ENCODE data around the gene LTC4S.
"Not testable (repeated sequence)": the region's sequence is repeated elsewhere in the genome, so short reads cannot be mapped to it uniquely, and the experiment has no call there.

The LTC4S gene

DNA sequence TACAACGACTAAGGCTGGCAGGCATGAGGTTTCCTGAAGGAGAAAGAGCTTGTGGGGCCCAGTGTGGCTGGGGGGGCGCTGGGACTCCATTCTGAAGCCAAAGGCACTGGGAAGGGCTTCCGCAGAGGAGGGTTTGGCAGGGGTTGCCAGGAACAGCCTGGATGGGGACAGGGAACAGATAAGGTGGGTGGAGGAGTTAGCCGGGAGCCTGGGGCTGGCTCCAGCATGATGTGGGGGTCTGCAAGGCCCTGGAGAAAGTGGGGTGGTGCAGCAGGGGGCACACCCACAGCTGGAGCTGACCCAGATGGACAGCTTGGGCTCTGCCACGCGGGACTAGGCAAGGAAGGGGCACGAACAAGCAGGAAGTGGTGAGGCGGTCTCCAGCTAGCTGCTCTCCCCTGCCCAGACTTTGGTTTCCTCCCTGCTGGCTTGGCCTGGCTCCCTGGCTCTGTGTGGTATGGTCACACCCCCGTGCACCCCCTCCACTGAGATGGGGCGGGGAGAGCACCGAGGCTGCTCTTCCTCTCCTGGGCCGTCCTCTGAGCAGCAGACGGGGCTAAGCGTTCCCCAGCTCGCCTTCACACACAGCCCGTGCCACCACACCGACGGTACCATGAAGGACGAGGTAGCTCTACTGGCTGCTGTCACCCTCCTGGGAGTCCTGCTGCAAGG, at the start of gene LTC4S:
TSS of gene LTC4S (plus strand) at position 519 of the 672 bp plus-strand sequence. CDS start at position 614, 95 bp downstream.
- DNase-seq (ENCODE audit: low spot score): no peak

- not testable (repeated sequence) for DNase-seq (ENCODE audit: low spot score)
These were observed 49.7 kb upstream of the LTC4S start for GRCh38 chr5:179744106-179744505.

GRCh38 chr5:179746872-179747271, 46.9 kb upstream of the LTC4S start:
- DNase-seq (ENCODE audit: low spot score): no peak

DNA sequence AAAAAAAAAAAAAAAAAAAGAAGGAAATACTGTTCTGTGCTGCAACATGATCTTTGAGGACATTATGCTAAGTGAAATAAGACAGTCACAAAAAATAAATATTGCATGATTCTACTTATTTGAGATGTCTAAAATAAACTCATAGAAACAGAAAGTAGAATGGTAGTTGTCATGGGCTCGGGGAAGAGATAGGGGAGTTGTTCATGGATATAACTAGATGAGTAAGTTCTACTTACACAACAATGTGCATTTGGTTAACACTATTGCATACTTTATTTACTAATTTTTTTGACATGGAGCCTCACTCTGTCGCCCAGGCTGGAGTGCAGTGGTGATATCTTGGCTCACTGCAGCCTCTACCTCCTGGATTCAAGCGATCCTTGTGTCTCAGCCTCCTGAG, 46.0 kb upstream of the LTC4S start:
- no peak for DNase-seq (ENCODE audit: low spot score)

DNA sequence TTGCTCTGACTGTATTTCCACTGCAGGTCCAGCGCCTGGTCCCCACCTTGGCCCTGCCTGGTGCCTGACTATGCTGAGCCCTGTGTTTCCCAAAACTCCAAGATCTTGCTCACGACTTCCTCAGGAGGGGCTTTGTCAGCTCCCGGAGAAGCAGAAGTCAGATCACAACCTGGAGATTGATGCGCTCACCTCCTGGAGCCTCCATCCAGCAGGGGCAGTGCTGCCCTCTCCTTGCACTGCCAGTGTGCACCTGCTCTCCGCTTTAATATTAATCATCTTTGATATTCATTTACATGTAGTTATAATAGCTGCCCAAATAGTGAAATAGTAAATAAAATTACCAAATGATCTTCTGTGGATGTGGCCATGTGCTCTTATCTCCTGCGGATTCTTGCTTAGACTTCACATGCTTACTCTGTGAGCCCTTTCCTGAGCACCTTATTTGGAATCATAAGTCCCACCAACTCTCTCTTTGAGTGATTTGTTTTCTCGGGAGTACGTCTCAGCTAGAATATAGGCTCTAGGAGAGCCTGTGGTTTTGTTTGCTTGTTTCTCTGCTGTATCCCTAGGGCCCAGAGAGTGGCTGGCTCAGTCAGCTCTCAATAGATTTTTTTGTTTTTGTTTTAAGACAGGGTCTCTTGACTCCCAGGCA, 43.8 kb upstream of the LTC4S start:
- DNase-seq (ENCODE audit: low spot score): no peak

DNA sequence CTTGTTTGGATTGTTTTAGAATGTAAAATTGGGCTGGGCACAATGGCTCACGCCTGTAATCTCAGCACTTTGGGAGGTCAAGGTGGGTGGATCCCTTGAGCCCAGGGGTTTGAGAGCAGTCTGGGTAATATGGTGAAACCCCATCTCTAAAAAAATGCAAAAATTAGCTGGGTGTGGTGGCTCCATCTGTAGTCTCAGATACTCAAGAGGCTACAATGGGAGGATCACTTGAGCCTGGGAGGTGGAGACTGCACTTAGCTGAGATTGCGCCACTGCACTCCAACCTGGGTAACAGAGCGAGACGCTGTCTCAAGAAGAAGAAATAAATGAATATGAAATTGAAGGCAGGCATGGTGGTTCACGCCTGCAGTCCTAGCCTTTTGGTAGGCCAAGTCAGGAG, 39.8 kb upstream of the LTC4S start:
- DNase-seq (ENCODE audit: low spot score): no peak

GRCh38 chr5:179755022-179755421, 38.8 kb upstream of the LTC4S start:
- DNase-seq (ENCODE audit: low spot score): no peak

DNA sequence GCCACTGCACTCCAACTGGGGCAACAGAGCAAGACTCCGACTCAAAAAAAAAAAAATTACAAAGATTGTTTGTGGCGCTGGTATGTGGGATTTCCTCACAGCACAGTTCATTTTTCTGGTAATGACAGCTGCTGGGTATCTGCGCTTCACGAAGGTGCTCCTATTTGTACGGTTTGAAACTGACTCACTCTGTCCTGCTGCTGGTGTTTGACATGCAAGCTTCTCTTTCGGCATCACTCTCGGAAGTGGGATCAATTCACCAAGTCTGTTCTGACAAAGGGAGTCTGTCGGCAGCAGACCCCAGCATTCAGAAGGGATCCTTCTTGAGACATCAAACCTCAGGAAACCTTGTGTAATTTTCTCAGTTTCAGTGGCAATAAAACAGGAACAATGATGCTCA, 34.8 kb upstream of the LTC4S start:
- DNase-seq (ENCODE audit: low spot score): no peak

DNA sequence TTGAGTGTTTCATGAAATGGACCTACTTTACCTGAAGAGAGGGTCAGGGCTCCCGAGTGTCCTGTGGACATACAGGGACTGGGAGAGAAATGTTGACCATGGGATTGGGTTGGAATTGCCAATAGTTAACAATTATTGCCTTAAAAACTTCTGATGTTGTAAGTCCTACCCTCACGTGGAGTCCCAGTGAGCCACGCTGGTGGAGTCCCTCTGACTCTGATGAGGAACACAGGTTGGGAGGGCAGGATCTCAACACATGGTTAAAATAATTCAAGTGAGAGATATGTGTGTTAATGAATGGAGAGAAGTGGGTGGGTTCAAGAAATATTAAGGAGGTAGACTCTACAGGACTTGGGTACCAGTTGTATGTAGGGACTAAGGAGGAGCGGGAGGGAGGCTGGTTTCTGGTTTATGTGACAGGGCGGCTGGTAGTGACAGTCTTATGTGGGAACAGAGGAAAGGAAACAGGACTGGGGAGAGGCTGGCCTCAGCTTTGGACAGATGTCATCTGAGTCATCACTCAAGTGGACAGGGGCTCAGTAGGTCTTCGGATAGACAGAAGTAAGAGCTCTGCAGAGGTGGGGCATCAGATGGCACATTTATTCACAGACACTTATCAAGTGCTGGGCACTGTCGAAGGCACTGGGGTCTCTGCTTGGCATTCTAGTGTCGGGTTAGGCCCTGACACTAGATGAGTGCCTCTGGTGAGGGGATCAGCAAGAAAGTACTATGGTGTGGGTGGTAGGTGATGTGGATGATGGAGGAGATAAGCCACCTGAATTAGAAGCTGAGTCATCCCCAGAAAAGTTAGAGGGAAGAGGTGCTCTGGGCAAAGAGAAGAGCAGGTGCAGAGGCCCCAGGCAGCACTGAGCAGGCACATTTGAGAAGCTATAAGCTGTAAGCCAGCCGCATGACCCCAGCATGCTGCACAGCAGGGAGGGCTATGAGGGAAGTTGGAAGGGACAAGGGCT, 33.9 kb upstream of the LTC4S start:
- DNase-seq (ENCODE audit: low spot score): no peak

DNA sequence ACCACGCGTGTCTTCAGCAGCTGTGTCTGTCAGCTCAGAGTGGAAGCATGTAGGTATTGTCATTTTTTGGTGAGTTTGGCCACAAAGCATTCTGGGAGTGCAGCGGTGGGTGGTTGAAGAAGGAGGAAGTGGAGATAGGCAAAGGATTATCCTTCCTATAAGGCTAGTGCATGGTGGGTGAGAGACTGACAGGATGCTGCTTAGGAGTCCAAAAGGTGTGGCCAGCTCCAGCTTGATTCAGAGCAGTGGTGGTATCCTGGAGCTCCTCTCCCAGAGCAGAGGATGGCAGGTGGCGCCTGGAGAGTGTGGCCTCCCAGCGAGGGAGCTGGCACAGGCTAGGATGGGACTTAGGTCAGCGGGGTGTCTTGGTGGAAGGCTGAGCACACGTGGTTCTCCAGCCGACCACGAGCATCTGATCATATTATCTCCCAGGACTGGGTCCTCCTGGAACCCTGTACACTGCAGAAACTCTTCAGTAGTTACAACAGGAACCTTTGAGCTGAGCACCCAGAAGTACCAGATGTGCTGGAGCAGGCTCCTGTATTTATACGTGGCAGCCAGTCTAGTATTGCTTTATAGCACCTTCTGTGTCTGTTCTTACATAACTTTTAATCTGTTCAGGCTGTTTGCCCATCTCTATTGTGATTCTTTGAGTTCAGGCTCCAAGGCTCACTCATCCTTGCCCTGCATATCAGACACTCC, 31.6 kb upstream of the LTC4S start:
- DNase-seq (ENCODE audit: low spot score): no peak

DNA sequence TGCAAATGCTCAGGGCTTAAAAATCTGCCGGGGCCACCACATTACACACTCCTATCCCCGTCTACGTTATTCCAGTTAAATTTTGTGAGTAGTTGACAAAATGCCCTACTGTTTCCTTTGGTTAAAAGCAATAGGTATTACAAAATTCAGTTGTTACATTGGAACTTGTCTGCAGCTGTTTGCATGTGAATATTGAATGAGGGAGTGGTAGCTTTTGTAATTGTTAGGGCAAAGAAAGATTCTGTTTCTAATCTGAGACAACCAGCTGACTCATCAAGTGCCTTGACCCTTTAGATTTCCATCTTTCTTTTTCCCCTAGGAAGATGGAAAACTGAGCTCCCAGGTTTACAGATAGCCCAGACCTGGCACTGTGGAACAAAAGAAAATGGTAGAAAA, 31.0 kb upstream of the LTC4S start:
- DNase-seq (ENCODE audit: low spot score): no peak

DNA sequence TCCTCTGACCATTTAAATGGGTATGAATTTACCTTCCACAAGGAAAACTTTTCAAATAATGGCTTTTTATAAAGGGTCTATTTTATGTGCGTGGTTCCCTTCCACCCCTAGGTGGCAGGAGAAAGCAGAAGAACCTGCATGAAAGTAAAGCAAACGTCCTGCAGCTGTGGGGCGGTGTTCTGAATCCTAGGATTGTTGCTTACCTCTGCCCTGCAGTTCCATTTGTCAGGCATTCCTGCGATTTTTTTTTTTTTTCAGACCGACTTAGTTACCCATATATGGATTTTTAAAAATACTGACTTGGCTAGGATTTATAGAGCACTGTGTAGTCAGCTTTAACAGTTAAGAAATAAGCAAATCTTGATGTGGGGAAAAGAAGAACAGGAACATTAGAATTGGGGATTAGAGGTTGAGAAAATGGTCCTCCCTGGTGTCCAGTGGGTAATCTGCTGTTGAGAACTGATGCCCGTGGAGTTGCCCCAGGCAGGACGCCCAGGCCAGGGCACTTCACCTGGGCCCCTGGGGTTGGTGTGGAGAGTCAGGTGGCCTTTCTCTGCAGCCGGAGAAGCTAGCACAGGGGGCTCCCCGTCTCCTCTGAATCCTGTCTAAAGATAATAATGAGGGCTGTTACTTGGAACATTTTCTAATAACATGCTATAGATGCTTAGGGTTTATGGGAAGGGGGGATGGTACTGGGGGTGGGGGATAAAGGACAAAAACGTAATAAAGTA, 30.4 kb upstream of the LTC4S start:
- DNase-seq (ENCODE audit: low spot score): no peak

DNA sequence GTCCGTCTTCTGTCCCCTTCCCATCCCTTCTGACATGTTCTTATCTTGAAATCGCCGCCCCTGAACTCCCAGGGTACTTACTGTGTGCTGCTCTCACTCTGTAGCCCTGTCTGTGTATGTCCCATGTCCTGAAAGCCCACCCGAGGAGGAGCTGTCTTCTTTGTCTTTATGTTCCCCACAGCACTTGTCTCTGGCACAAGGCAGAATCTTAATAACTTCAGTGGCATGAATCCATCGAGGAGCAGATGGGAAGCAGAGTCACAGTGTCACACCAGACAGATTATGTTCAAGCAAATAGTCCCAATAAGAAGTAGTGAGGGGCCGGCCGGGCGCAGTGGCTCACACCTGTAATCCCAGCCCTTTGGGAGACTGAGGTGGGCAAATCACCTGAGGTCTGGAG, 29.7 kb upstream of the LTC4S start:
- DNase-seq (ENCODE audit: low spot score): no peak

DNA sequence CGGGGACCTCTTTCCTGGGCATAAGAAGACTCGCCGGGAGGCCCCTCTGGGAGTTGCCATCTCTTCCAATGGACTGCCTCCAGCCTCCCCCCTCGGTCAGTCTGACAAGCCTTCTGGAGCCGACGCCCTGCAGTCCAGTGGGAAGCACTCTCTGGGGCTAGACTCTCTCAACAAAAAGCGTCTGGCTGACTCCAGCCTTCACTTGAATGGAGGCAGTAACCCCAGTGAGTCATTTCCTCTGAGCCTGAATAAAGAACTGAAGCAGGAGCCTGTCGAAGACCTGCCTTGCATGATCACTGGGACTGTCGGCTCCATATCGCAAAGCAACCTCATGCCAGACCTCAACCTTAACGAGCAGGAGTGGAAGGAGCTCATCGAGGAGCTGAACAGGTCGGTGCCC, 28.4 kb upstream of the LTC4S start:
- no peak for DNase-seq (ENCODE audit: low spot score)

- DNase-seq (ENCODE audit: low spot score): no peak
These were observed 27.6 kb upstream of the LTC4S start for GRCh38 chr5:179766021-179766725.

DNA sequence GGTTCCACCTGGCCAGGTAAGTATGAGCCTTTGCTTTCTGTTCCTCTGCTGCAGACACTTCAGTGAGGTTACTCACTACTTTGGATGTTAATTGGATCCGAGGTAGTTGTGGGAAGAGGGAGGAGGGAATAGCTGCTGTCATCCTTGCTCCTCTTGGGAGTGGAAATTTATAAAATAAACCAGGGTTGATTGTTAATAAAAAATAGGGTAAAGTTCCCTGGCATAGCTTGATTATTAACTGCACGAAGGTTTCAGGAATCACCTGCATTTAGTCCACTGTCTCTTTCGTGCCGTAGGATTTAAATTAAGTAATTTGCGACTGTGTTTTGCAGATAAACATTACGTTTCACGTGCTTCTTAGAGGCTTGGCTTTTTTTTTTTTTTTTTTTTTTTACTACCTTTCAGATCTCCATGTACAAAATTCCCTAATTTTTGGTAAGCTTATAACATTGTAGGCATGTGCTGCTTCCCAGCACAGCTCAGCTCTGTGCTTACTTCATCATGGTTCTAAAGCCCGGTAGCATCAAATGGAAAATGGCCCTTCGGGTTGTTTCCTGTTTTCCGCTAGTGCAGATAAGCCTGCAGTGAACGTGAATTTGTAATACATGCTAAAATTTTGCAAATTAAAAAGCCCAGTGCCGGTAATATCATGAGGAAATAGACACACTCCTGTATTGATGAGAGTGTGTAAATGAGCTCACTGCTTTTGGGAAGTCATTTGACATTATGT, 26.9 kb upstream of the LTC4S start:
- no peak for DNase-seq (ENCODE audit: low spot score)

- DNase-seq (ENCODE audit: low spot score): no peak
These were observed 26.2 kb upstream of the LTC4S start for GRCh38 chr5:179767496-179768100.

DNA sequence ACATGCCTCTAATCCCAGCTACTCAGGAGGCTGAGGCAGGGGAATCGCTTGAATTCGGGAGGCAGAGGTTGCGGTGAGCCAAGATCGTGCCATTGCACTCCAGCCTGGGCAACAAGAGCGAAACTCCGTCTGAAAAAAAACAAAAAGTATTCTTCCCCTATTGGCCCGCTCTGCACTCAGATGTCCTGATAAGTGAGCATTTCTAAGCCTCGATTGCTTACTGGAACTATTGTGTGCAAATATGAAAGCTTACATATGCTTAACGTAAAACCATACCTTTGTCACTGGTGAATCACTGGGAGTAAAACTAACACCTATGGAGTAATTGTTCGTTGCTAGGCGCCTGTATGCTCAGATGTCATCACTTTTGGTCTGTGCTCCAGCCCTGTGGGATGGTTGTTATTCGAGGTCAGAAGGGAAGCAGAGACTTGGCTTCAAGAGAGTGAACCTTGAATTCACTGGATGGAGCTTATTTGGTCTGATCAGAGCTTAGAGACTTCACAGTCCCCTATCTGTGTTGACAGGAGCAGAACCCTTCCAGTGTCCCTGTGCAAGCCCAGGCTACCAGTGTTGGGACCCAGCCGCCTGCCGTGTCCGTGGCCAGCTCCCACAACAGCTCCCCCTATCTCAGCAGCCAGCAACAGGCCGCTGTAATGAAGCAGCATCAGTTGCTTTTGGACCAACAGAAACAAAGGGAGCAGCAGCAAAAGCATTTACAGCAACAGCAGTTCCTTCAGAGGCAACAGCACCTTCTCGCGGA, 25.3 kb upstream of the LTC4S start:
- DNase-seq (ENCODE audit: low spot score): no peak

GRCh38 chr5:179769271-179769670, 24.5 kb upstream of the LTC4S start:
- no peak for DNase-seq (ENCODE audit: low spot score)

Data from ecto neural progenitor cell (in vitro differentiated cells).